ENCODE results near the gene ADAM12.

ADAM12 gene

DNA sequence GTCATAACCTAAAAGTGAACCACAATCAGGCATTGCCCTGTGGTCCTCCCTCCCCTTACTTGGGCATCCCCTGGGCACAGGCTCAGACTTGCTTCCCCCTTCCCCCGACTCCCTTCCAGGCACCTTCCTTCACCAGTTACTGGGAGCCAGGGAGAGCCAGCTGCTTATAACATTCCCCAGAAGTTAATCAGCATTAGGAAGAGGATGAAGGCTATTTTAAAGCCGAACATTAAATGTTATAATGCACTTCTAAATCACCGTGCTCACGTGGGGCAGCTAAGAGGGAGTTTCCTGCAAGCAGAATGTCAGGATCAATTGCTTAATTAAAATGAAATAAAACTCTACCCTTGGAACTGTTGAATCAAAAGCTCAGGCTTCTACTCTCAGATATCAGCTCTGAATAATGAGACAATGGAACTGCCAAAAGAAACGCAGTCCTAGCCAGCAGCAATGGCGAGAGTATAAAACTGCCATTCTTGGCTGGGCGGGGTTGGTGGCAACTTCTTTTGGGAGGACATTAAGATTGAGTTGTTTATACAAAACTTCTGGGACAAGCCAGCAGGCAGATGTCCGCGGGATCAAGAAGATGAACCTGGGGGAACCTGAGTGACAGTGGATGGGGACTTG is 322.4 kb downstream of the ADAM12 start:
- Histone ChIP-seq H3K4me1 (ENCODE audit: control insufficient read depth, insufficient read depth, low read length) (no peaks in the 10 kb centered on the region), H3K9me3 (ENCODE audit: control insufficient read depth, insufficient read depth, low read depth, low read length) (no peaks in the 10 kb centered on the region), H3K36me3 (ENCODE audit: control insufficient read depth in 2 of 2, insufficient read depth in 1 of 2, low read length in 2 of 2) (no peaks in the 10 kb centered on the region), H3K4me3 (ENCODE audit: low read depth, low read length) (no peak overlapping the region), H3K27ac (ENCODE audit: extremely low read depth, low read depth, low read length) (no peak overlapping the region)
- no peak for TF ChIP-seq ZNF600 (tag by site-specific recombination; IDR thresholded peaks at IDR 0.05)
- no peak for TF ChIP-seq GLI2 (tag by site-specific recombination; IDR thresholded peaks at IDR 0.05; ENCODE audit: borderline replicate concordance, low read depth)
- no peak for TF ChIP-seq YY2 (tag by site-specific recombination; IDR thresholded peaks at IDR 0.05)
- no peak for TF ChIP-seq BCL11A (tag by site-specific recombination; IDR thresholded peaks at IDR 0.05; ENCODE audit: low read depth)
- TF ChIP-seq ZNF274 (IDR thresholded peaks at IDR 0.05; ENCODE audit: low read length) = no peak
- TF ChIP-seq ZNF274 (tag by site-specific recombination; IDR thresholded peaks at IDR 0.05; ENCODE audit: borderline replicate concordance) = no peak
- TF ChIP-seq, protein P1, sequence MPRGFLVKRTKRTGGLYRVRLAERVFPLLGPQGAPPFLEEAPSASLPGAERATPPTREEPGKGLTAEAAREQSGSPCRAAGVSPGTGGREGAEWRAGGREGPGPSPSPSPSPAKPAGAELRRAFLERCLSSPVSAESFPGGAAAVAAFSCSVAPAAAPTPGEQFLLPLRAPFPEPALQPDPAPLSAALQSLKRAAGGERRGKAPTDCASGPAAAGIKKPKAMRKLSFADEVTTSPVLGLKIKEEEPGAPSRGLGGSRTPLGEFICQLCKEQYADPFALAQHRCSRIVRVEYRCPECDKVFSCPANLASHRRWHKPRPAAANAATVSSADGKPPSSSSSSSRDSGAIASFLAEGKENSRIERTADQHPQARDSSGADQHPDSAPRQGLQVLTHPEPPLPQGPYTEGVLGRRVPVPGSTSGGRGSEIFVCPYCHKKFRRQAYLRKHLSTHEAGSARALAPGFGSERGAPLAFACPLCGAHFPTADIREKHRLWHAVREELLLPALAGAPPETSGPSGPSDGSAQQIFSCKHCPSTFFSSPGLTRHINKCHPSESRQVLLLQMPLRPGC (tag by site-specific recombination; IDR thresholded peaks at IDR 0.05) = no peak
- TF ChIP-seq, protein P2, sequence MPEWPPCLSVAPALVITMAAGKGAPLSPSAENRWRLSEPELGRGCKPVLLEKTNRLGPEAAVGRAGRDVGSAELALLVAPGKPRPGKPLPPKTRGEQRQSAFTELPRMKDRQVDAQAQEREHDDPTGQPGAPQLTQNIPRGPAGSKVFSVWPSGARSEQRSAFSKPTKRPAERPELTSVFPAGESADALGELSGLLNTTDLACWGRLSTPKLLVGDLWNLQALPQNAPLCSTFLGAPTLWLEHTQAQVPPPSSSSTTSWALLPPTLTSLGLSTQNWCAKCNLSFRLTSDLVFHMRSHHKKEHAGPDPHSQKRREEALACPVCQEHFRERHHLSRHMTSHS (tag by site-specific recombination; IDR thresholded peaks at IDR 0.05) = no peak
- TF ChIP-seq ZNF350 (tag by site-specific recombination; IDR thresholded peaks at IDR 0.05) = no peak
- TF ChIP-seq, protein P3, sequence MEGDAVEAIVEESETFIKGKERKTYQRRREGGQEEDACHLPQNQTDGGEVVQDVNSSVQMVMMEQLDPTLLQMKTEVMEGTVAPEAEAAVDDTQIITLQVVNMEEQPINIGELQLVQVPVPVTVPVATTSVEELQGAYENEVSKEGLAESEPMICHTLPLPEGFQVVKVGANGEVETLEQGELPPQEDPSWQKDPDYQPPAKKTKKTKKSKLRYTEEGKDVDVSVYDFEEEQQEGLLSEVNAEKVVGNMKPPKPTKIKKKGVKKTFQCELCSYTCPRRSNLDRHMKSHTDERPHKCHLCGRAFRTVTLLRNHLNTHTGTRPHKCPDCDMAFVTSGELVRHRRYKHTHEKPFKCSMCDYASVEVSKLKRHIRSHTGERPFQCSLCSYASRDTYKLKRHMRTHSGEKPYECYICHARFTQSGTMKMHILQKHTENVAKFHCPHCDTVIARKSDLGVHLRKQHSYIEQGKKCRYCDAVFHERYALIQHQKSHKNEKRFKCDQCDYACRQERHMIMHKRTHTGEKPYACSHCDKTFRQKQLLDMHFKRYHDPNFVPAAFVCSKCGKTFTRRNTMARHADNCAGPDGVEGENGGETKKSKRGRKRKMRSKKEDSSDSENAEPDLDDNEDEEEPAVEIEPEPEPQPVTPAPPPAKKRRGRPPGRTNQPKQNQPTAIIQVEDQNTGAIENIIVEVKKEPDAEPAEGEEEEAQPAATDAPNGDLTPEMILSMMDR (tag by site-specific recombination; IDR thresholded peaks at IDR 0.05) = no peak
- no peak for TF ChIP-seq ZNF596 (tag by site-specific recombination; IDR thresholded peaks at IDR 0.05)
- no peak for TF ChIP-seq SP7 (tag by site-specific recombination; IDR thresholded peaks at IDR 0.05)
- no peak for TF ChIP-seq ZNF211 (tag by site-specific recombination; IDR thresholded peaks at IDR 0.05; ENCODE audit: low read depth)
- TF ChIP-seq, protein P4, sequence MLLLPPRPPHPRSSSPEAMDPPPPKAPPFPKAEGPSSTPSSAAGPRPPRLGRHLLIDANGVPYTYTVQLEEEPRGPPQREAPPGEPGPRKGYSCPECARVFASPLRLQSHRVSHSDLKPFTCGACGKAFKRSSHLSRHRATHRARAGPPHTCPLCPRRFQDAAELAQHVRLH (tag by site-specific recombination; IDR thresholded peaks at IDR 0.05) = no peak
- no peak for TF ChIP-seq OSR2 (tag by site-specific recombination; IDR thresholded peaks at IDR 0.05)
- ChIA-PET POLR2A (no interaction called here), CTCF (interaction anchor here (1.2 kb wide), 1 partner anchor 132 kb away, joined by 3 read pairs; no protein-coding TSS in a partner anchor)

DNA sequence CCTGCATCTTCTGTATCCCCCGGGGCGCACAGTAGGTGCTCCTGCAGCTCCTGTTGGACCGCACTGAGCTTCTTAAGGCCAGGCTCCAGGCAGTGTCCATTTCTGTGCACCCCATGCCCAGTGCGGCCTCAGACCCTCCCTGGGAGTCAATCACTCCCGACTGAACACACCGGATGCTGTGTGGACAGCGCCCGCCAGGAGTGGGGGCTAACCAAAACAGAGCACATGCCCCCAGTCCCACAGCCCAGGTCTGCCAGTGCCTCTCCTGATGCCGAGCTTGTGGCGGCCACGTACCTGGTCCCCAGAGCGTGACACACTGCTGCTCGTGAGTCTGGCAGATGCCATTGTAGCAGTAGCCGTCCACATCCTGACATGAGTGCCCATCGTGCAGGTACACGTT is 323.8 kb downstream of the ADAM12 start:
- Histone ChIP-seq H3K9me3 (ENCODE audit: control insufficient read depth, insufficient read depth, low read depth, low read length) (no peaks in the 10 kb centered on the region), H3K36me3 (ENCODE audit: control insufficient read depth in 2 of 2, insufficient read depth in 1 of 2, low read length in 2 of 2) (no peaks in the 10 kb centered on the region), H3K4me3 (ENCODE audit: low read depth, low read length) (no peak overlapping the region), H3K27ac (ENCODE audit: extremely low read depth, low read depth, low read length) (no peak overlapping the region), H3K4me1 (ENCODE audit: control insufficient read depth, insufficient read depth, low read length) (no peaks in the 10 kb centered on the region)
- TF ChIP-seq REPIN1 (tag by site-specific recombination; IDR thresholded peaks at IDR 0.05; ENCODE audit: low read depth) (no peak), ZNF677 (tag by site-specific recombination; IDR thresholded peaks at IDR 0.05) (no peak), ZNF366 (tag by site-specific recombination; conservative IDR thresholded peaks at IDR 0.05) (no peak), KLF7 (tag by site-specific recombination; IDR thresholded peaks at IDR 0.05; ENCODE audit: borderline replicate concordance) (no peak), ZNF23 (tag by site-specific recombination; IDR thresholded peaks at IDR 0.05; ENCODE audit: borderline replicate concordance) (no peak), GFI1B (tag by site-specific recombination; IDR thresholded peaks at IDR 0.05) (no peak), SP7 (tag by site-specific recombination; IDR thresholded peaks at IDR 0.05) (no peak), ZXDB (tag by site-specific recombination; IDR thresholded peaks at IDR 0.05) (no peak), ZNF610 (tag by site-specific recombination; IDR thresholded peaks at IDR 0.05; ENCODE audit: borderline replicate concordance) (no peak), ZNF776 (tag by site-specific recombination; IDR thresholded peaks at IDR 0.05; ENCODE audit: borderline replicate concordance) (no peak), WT1 (tag by site-specific recombination; IDR thresholded peaks at IDR 0.05) (no peak), ZBTB8A (tag by site-specific recombination; IDR thresholded peaks at IDR 0.05) (no peak), ZNF561 (tag by site-specific recombination; IDR thresholded peaks at IDR 0.05; ENCODE audit: borderline replicate concordance) (no peak), FEZF1 (tag by site-specific recombination; IDR thresholded peaks at IDR 0.05) (no peak)
- TF ChIP-seq, protein P5, sequence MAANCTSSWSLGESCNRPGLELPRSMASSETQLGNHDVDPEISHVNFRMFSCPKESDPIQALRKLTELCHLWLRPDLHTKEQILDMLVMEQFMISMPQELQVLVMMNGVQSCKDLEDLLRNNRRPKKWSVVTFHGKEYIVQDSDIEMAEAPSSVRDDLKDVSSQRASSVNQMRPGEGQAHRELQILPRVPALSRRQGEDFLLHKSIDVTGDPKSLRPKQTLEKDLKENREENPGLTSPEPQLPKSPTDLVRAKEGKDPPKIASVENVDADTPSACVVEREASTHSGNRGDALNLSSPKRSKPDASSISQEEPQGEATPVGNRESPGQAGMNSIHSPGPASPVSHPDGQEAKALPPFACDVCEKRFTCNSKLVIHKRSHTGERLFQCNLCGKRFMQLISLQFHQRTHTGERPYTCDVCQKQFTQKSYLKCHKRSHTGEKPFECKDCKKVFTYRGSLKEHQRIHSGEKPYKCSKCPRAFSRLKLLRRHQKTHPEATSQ (tag by site-specific recombination; IDR thresholded peaks at IDR 0.05) = no peak
- CTCF ChIA-PET = interaction anchor here (1.2 kb wide), 1 partner anchor 130 kb away, joined by 3 read pairs; no protein-coding TSS in a partner anchor
- POLR2A ChIA-PET = no interaction called here
